Activated B cell treated with CpG ODN at 0.5 μM for 24 hours (primary cell): ENCODE data around the gene EEF1AKMT2. TPM values are rescaled to one million over a fixed set of nuclear protein-coding genes. Genes with fewer than 3 reads are reported as not detected.

Experiments used
- ATAC-seq: fragments of 200-7000 bp; cut with Tn5 transposase; one replicate; pipeline ENCODE4 v1.10.0; 2021; ENCODE audit warnings: low read depth, mild to moderate bottlenecking, moderate library complexity
- CTCF ChIA-PET: fragments of 350-600 bp; sonication (Branson Sonifier 250); formaldehyde crosslinking; loops from one replicate; lab custom pipeline; 2021; ENCODE audit warnings: antibody characterized with exemption; lab: Charles Lee
- POLR2A ChIA-PET: fragments of 350-600 bp; sonication (Branson Sonifier 250); formaldehyde crosslinking; loops from one replicate; lab custom pipeline; 2021; ENCODE audit warnings: antibody characterized with exemption; lab: Charles Lee
- DNase-seq: peaks from one replicate; pipeline ENCODE4 v3.0.0; 2022
- H3K27ac Mint-ChIP-seq: one replicate; pipeline ENCODE4 v1.8.0; 2020; ENCODE audit warnings: mixed read lengths
- H3K27me3 Mint-ChIP-seq: one replicate; pipeline ENCODE4 v1.8.0; 2021; ENCODE audit warnings: mixed read lengths
- H3K36me3 Mint-ChIP-seq: one replicate; pipeline ENCODE4 v1.8.0; 2021; ENCODE audit warnings: low read depth, mixed read lengths
- H3K4me1 Mint-ChIP-seq: one replicate; pipeline ENCODE4 v1.8.0; 2021; ENCODE audit warnings: mixed read lengths
- H3K4me3 Mint-ChIP-seq: one replicate; pipeline ENCODE4 v1.8.0; 2020; ENCODE audit warnings: mild to moderate bottlenecking, mixed read lengths
- H3K9me3 Mint-ChIP-seq: one replicate; pipeline ENCODE4 v1.8.0; 2020; ENCODE audit warnings: mixed read lengths
- CTCF ChIP-seq: fragments of 200-600 bp; IDR thresholded peaks from one replicate; pipeline ENCODE4 v1.8.0; 2022; ENCODE audit warnings: antibody characterized with exemption, mild to moderate bottlenecking
- intact Hi-C: fragments of 100-400 bp; cut with micrococcal nuclease; formaldehyde crosslinking; loops from one replicate; pipeline ENCODE4 v1.15.1; 2024
- total RNA-seq: library from RNA; stranded (reverse); gene quantifications from 2 replicates; pipeline ENCODE4 v1.2.3, GENCODE V29; 2022

Gene EEF1AKMT2
- total RNA-seq, 1 donor from 2014 or later = 16.5 TPM

- ChIA-PET POLR2A (no interaction called here), CTCF (no interaction called here)
- peak overlapping the region; percentile 82 for H3K27ac Mint-ChIP-seq
- H3K36me3 Mint-ChIP-seq = peaks cover 38% of the 10 kb centered on the region
- peak overlapping the region; percentile 26 for H3K4me3 Mint-ChIP-seq
- H3K27me3 Mint-ChIP-seq = no peaks in the 10 kb centered on the region
- peaks cover 96% of the 10 kb centered on the region for H3K4me1 Mint-ChIP-seq
- no peak for TF ChIP-seq CTCF
- ATAC-seq (no peak), DNase-seq (no peak)
- intact Hi-C loops = loop anchor here (10.0 kb wide), 1 partner anchor 1334 kb away; no protein-coding TSS in a partner anchor
- H3K9me3 Mint-ChIP-seq = no peaks in the 10 kb centered on the region
Observed at GRCh38 chr10:124711145-124711544, 80.5 kb downstream of the EEF1AKMT2 start.

- peaks cover 43% of the 10 kb centered on the region for H3K36me3 Mint-ChIP-seq
- peak overlapping the region; percentile 82 for H3K27ac Mint-ChIP-seq
- ChIA-PET POLR2A (interaction anchor here (1.2 to 7.8 kb wide), 2 partner anchors 7 to 32 kb away, joined by 3 to 78 read pairs; no protein-coding TSS in a partner anchor), CTCF (no interaction called here)
- no peaks in the 10 kb centered on the region for H3K9me3 Mint-ChIP-seq
- ATAC-seq (peak; percentile 72), DNase-seq (no peak)
- TF ChIP-seq CTCF = no peak
- intact Hi-C loops = loop anchor here (1.0 to 10.0 kb wide), 2 partner anchors 10 to 1334 kb away; no protein-coding TSS in a partner anchor
- peak overlapping the region; percentile 26 for H3K4me3 Mint-ChIP-seq
- no peaks in the 10 kb centered on the region for H3K27me3 Mint-ChIP-seq
- peaks cover 96% of the 10 kb centered on the region for H3K4me1 Mint-ChIP-seq
Observed at GRCh38 chr10:124710266-124710881, 81.3 kb downstream of the EEF1AKMT2 start.

GRCh38 chr10:124709861-124710260 lies 81.8 kb downstream of the EEF1AKMT2 start:
- ATAC-seq = no peak
- H3K4me3 Mint-ChIP-seq = no peak overlapping the region

GRCh38 chr10:124708922-124709520 lies 82.7 kb downstream of the EEF1AKMT2 start:
- intact Hi-C loops = no loop called here
- ChIA-PET CTCF (interaction anchor here (1.2 kb wide), 1 partner anchor 9 kb away, joined by 3 read pairs; no protein-coding TSS in a partner anchor), POLR2A (interaction anchor here (1.0 to 7.8 kb wide), 6 partner anchors 8 to 34 kb away, joined by 3 to 78 read pairs (median 4); no protein-coding TSS in a partner anchor)
- Mint-ChIP-seq H3K4me3 (no peak overlapping the region), H3K27me3 (no peaks in the 10 kb centered on the region), H3K4me1 (peaks cover 97% of the 10 kb centered on the region), H3K36me3 (peaks cover 56% of the 10 kb centered on the region), H3K27ac (peak overlapping the region; percentile 82), H3K9me3 (no peaks in the 10 kb centered on the region)
- no peak for TF ChIP-seq CTCF
- DNase-seq (no peak), ATAC-seq (no peak)

More at GRCh38 chr10:124709861-124710260, 81.8 kb downstream of the EEF1AKMT2 start:
- H3K27ac Mint-ChIP-seq = peak overlapping the region; percentile 82
- peaks cover 96% of the 10 kb centered on the region for H3K4me1 Mint-ChIP-seq
- no peak for TF ChIP-seq CTCF
- H3K27me3 Mint-ChIP-seq = no peaks in the 10 kb centered on the region
- ChIA-PET POLR2A (interaction anchor here (1.2 to 7.8 kb wide), 2 partner anchors 8 to 33 kb away, joined by 3 to 78 read pairs; no protein-coding TSS in a partner anchor), CTCF (no interaction called here)
- intact Hi-C loops = loop anchor here (1.0 to 10.0 kb wide), 2 partner anchors 10 to 1335 kb away; no protein-coding TSS in a partner anchor
- no peaks in the 10 kb centered on the region for H3K9me3 Mint-ChIP-seq
- peaks cover 48% of the 10 kb centered on the region for H3K36me3 Mint-ChIP-seq
- DNase-seq = no peak

- Mint-ChIP-seq H3K27ac (peak overlapping the region; percentile 82), H3K4me1 (peaks cover 97% of the 10 kb centered on the region), H3K27me3 (no peaks in the 10 kb centered on the region), H3K9me3 (no peaks in the 10 kb centered on the region), H3K36me3 (peaks cover 58% of the 10 kb centered on the region), H3K4me3 (no peak overlapping the region)
- CTCF ChIA-PET = interaction anchor here (1.0 to 1.7 kb wide), 3 partner anchors 10 to 11 kb away, joined by 3 read pairs; no protein-coding TSS in a partner anchor
- DNase-seq = no peak
- intact Hi-C loops = no loop called here
- POLR2A ChIA-PET = interaction anchor here (1.0 to 7.8 kb wide), 7 partner anchors 8 to 33 kb away, joined by 3 to 78 read pairs (median 4); no protein-coding TSS in a partner anchor
- TF ChIP-seq CTCF = no peak
- ATAC-seq = no peak
Observed at GRCh38 chr10:124708246-124708779, 83.4 kb downstream of the EEF1AKMT2 start.
